LNCAP (cell line): ENCODE results near the gene SERPINB6.

ENCODE experiments used
- TF ChIP-seq, protein P1 (sequence below): fragments of 450-650 bp; IDR thresholded peaks from 2 replicates; pipeline ENCODE4 v1.5.1; 2017; ENCODE audit warnings: mild to moderate bottlenecking

Gene SERPINB6

DNA sequence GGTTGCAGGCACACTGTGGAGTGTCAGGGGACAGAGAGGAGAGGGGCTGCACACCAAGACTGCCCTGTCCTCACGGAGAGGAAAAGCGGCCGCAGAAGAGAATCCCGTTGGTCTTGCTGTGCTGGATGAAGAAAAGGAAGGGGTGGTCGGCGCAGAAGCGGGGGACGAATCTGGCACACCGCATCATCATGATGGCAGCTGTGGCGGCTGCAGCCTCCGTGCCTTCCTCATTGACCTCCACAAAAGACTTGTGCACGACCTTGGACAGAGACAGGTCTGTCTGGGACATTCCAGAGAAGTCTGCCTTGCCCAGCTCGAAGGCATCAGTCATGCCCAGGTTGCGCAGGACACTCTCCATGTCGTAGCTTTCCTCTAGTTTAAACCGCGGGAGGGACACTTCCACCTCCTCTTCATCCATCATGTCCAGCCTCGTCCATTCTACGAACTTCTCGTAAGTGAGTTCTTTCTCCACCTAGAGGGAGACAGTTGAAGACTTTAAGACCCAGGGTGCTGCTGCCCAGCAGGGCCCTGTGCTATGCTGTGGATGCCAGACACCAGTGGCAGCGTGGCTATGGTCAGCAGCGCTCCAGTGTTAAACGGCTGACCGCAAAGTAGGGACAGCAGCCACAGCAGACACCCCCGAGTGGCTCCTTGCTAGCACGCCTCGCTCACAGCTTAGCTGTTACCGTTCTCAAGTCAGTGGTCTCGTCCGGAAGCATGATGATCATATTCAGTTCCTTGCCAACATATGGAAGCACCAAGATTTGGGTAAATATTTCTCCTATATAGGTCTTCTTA, 22.9 kb downstream of the SERPINB6 start:
- TF ChIP-seq, protein P1, sequence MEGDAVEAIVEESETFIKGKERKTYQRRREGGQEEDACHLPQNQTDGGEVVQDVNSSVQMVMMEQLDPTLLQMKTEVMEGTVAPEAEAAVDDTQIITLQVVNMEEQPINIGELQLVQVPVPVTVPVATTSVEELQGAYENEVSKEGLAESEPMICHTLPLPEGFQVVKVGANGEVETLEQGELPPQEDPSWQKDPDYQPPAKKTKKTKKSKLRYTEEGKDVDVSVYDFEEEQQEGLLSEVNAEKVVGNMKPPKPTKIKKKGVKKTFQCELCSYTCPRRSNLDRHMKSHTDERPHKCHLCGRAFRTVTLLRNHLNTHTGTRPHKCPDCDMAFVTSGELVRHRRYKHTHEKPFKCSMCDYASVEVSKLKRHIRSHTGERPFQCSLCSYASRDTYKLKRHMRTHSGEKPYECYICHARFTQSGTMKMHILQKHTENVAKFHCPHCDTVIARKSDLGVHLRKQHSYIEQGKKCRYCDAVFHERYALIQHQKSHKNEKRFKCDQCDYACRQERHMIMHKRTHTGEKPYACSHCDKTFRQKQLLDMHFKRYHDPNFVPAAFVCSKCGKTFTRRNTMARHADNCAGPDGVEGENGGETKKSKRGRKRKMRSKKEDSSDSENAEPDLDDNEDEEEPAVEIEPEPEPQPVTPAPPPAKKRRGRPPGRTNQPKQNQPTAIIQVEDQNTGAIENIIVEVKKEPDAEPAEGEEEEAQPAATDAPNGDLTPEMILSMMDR = no peak

DNA sequence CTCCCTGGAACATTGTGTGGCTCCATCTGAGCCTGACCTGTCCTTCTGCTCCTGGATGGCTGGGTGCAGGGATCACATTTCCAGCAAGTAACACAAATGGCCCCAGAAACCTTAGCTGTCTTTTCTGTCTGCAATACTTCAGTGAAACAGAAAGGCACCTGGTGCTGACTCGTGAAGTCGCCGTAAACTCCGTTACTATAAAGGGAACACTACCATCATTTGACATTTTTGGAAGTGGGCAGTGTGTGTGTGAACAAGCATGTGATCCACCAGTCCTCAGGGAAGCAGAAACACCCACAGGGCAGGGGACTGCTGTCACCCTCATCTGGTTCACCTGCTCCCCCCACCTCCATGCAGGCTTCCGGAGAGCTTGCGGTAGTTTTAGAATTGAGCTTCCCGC, 23.9 kb downstream of the SERPINB6 start:
- TF ChIP-seq, protein P1 = no peak

DNA sequence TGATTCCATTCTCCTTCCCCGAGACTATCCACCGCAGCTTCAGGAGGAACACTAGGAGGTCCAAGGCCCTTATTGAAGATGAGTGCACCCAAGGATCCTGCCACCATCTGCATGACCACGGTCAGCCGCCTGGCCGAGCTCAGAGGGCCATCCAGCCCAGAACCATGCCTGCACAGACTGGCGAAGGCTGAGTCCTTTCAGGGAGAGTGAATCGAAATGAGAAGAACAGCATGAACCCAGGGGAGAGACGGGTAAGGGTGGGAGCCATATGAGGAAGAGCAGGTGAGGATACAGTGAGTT, 26.3 kb downstream of the SERPINB6 start:
- TF ChIP-seq, protein P1 = no peak

DNA sequence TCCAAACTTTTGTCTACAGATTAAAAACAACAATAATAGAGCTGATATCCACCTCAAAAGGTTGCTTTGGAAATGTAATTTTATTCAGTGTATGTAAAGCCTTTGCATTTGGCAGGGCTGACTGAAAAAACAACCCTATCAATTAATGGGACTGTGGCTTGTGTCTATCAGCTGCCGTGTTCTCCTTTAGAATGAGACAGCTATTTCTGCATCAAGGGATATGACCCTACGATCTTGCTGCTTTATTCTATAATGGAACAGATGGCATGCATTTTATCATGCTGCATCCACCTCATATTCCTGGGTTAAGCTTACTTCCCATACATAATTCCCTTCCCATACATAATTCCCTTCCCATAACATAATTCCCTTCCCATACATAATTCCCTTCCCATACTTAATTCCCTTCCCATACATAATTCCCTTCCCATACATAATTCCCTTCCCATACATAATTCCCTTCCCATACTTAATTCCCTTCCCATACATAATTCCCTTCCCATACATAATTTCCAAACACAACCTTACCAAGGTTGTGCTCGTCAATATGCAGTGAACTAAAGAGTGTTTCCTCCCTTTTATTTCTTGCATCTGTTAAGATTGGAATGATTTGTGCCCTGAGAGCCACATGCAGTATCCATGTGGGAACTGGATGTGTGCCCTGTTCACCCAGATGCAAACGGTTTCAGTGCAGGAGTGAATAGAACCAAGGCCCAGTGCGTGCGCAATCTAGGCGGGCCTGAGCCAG, 26.8 kb downstream of the SERPINB6 start:
- TF ChIP-seq, protein P1 = no peak

DNA sequence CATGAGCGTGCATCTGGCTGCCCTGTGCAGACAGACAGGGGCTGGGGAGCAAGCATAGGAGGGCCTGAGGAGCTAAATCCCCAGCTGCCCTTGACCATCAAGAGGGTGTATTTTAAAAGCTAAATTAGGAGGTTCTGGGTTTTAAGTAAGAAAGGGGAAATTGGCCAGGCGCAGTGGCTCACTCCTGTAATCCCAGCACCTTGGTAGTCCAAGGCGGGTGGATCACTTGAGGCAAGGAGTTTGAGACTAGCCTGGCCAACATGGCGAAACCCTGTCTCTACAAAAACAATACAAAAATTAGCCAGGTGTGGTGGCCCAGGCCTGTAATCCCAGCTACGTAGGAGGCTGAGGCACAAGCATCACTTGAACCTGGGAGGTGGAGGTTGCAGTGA, 27.8 kb downstream of the SERPINB6 start:
- TF ChIP-seq, protein P1 = no peak

DNA sequence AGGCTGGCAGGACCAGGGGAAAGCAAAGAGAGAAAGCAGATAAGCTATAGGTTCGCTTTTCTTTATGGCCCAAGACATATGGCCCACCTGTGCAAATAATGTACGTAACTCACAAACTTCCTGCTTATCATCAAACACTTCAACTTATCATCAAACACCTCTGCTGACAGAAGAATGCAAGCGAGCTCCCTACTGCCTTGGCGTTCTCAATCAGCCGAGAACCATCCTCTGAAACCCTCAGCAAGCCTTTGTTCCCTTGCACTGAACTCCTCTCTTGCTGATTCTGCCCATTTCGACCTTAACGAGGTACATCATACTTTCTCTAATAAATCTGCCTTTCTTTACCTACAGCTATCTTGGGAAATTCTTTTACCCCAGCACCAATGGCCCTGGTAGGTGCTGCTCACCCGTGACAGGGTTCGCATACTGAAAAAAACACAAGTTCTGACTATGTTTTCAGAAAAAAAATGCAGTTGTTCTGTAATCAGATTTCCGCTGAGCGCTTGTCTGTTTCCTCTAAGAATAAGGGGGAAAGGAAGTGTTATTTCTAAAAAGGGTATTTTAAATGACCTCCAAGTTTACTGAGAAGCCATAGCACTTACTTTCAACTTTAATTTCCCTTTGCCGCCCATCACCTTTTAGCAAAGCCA, 28.3 kb downstream of the SERPINB6 start:
- TF ChIP-seq, protein P1 = no peak

DNA sequence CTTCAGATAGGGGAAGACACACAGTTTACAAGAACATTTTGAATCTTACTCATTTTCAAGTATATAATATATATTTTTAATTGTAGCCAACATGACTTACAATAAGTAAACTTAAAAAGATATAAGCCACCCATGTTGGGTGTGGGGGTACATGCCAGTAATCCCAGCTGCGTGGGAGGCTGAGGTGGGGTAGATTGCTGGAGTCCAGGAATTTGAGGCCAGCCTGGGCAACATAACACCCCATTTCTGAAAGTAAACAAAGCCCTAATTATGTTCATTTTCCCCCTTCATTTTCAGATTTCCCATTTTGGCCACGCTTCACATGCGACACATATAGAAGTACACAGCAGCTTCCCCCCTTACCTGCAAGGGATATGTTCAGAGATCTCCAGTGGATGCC, 30.5 kb downstream of the SERPINB6 start:
- TF ChIP-seq, protein P1 = no peak
